Measurements from ENCODE around the gene SMURF2.

- TF ChIP-seq, protein P1, sequence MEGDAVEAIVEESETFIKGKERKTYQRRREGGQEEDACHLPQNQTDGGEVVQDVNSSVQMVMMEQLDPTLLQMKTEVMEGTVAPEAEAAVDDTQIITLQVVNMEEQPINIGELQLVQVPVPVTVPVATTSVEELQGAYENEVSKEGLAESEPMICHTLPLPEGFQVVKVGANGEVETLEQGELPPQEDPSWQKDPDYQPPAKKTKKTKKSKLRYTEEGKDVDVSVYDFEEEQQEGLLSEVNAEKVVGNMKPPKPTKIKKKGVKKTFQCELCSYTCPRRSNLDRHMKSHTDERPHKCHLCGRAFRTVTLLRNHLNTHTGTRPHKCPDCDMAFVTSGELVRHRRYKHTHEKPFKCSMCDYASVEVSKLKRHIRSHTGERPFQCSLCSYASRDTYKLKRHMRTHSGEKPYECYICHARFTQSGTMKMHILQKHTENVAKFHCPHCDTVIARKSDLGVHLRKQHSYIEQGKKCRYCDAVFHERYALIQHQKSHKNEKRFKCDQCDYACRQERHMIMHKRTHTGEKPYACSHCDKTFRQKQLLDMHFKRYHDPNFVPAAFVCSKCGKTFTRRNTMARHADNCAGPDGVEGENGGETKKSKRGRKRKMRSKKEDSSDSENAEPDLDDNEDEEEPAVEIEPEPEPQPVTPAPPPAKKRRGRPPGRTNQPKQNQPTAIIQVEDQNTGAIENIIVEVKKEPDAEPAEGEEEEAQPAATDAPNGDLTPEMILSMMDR (conservative IDR thresholded peaks at IDR 0.05; ENCODE audit: low read depth, low read length), result no peak
- no peak for TF ChIP-seq EZH2phosphoT487 (IDR thresholded peaks at IDR 0.05; ENCODE audit: borderline replicate concordance, low read length)
Observed at GRCh38 chr17:64689106-64689505, 27.0 kb upstream of the SMURF2 start.
